GM12873 (cell line): ENCODE data around the gene RNF115.

Experiments
- CTCF ChIP-seq: IDR thresholded peaks from 2 replicates; pipeline ENCODE4 v1.5.1; 2012; ENCODE audit warnings: low read depth, mild to moderate bottlenecking, moderate library complexity, low read length, control low read depth; ENCODE audit not compliant: insufficient read depth; ENCODE audit errors: missing control alignments

The RNF115 gene

GRCh38 chr1:145773423-145773822 lies 50.5 kb downstream of the RNF115 start:
- TF ChIP-seq CTCF, result no peak

GRCh38 chr1:145771056-145771455 lies 52.8 kb downstream of the RNF115 start:
- no peak for TF ChIP-seq CTCF

- TF ChIP-seq CTCF, result no peak
Measured at GRCh38 chr1:145759721-145760120, 64.2 kb downstream of the RNF115 start.

- TF ChIP-seq CTCF, result no peak
Measured at GRCh38 chr1:145758575-145758974, 65.3 kb downstream of the RNF115 start.

GRCh38 chr1:145758116-145758515 lies 65.8 kb downstream of the RNF115 start:
- no peak for TF ChIP-seq CTCF

GRCh38 chr1:145757420-145757819 lies 66.5 kb downstream of the RNF115 start:
- TF ChIP-seq CTCF, result no peak

GRCh38 chr1:145751491-145752037 lies 72.3 kb downstream of the RNF115 start:
- TF ChIP-seq CTCF, result no peak
